PC-9 (cell line): ENCODE results near the gene IL1A. TPM values are rescaled to one million over a fixed set of nuclear protein-coding genes. Genes with fewer than 3 reads are reported as not detected.

Experiments used
- BruUV-seq: library from RNA; stranded (reverse); fragments of 400-500 nt; replicated peaks from 2 replicates; lab custom pipeline; 2021; lab: Mats Ljungman, UMichigan
- CTCF ChIA-PET: fragments of 300-600 bp; sonication (Branson Sonifier 250); formaldehyde crosslinking; loops from one replicate; lab custom pipeline; 2022; ENCODE audit warnings: antibody characterized with exemption; lab: Charles Lee
- POLR2A ChIA-PET: fragments of 300-600 bp; sonication (Branson Sonifier 250); formaldehyde crosslinking; loops from one replicate; lab custom pipeline; 2022; ENCODE audit warnings: antibody characterized with exemption; ENCODE audit not compliant: unreplicated experiment; lab: Charles Lee
- DNase-seq, 2 experiments: peaks; one replicate each; pipeline versions ENCODE4 v3.0.0 to v3.0.0-alpha.2; 2015 to 2022; ENCODE audit warnings: mixed read lengths in 1 of 2
- H2AFZ ChIP-seq: fragments of 200-600 bp; sonication (generic); 2 replicates; pipeline ENCODE4 v1.8.1; 2017; ENCODE audit warnings: antibody characterized with exemption
- H3F3A ChIP-seq: fragments of 200-600 bp; sonication (generic); 2 replicates; pipeline ENCODE4 v1.8.1; 2017; ENCODE audit warnings: antibody characterized with exemption, mild to moderate bottlenecking, low read depth; ENCODE audit not compliant: insufficient read depth
- H3K27ac ChIP-seq: fragments of 200-600 bp; sonication (generic); 2 replicates; pipeline ENCODE4 v1.6.1; 2016; ENCODE audit warnings: mixed run types
- H3K27me3 ChIP-seq: fragments of 200-600 bp; sonication (generic); 2 replicates; pipeline ENCODE4 v1.6.1; 2016; ENCODE audit warnings: low read depth, mixed run types; ENCODE audit not compliant: insufficient read depth
- H3K36me3 ChIP-seq: fragments of 200-600 bp; sonication (generic); 2 replicates; pipeline ENCODE4 v1.6.1; 2016; ENCODE audit warnings: low read depth, mixed run types
- H3K4me1 ChIP-seq: fragments of 200-600 bp; sonication (generic); replicated peaks from 2 replicates; pipeline ENCODE4 v1.6.1; 2016; ENCODE audit warnings: mixed run types; ENCODE audit not compliant: insufficient read depth
- H3K4me2 ChIP-seq: fragments of 200-600 bp; sonication (generic); 2 replicates; pipeline ENCODE4 v1.6.1; 2017; ENCODE audit warnings: mixed run types
- H3K4me3 ChIP-seq: fragments of 200-600 bp; sonication (generic); 2 replicates; pipeline ENCODE4 v1.6.1; 2016; ENCODE audit warnings: mixed run types
- H3K79me2 ChIP-seq: fragments of 200-600 bp; sonication (generic); 2 replicates; pipeline ENCODE4 v1.6.1; 2017; ENCODE audit warnings: low read depth, mixed run types
- H3K9me2 ChIP-seq: fragments of 200-600 bp; sonication (generic); 2 replicates; pipeline ENCODE4 v1.8.1; 2017; ENCODE audit warnings: mild to moderate bottlenecking; ENCODE audit not compliant: insufficient read depth
- H3K9me3 ChIP-seq: fragments of 200-600 bp; sonication (generic); 2 replicates; pipeline ENCODE4 v1.8.1; 2016; ENCODE audit warnings: low read depth; ENCODE audit not compliant: insufficient read depth
- H4K20me1 ChIP-seq: fragments of 200-600 bp; sonication (generic); 2 replicates; pipeline ENCODE4 v1.8.1; 2017; ENCODE audit not compliant: insufficient read depth
- EZH2 ChIP-seq: fragments of 200-600 bp; sonication (generic); IDR thresholded peaks from 2 replicates; pipeline ENCODE4 v1.8.0; 2017; ENCODE audit warnings: antibody characterized with exemption, low read depth
- intact Hi-C: fragments of 100-400 bp; cut with micrococcal nuclease; formaldehyde crosslinking; loops from one replicate; pipeline ENCODE4 v1.10.0; 2022; ENCODE audit not compliant: unreplicated experiment
- total RNA-seq: library from RNA; stranded (reverse); gene quantifications from 2 replicates; pipeline ENCODE4 v1.2.3, GENCODE V29; 2021
- TF ChIP-seq, protein P1 (sequence below): fragments of 200-600 bp; sonication (generic); conservative IDR thresholded peaks from 2 replicates; pipeline ENCODE4 v1.6.1; 2017; ENCODE audit warnings: mixed run types, antibody characterized with exemption, mild to moderate bottlenecking, moderate library complexity

The IL1A gene
- total RNA-seq, 1 experiment from 2014 or later: 0.55 TPM

DNA sequence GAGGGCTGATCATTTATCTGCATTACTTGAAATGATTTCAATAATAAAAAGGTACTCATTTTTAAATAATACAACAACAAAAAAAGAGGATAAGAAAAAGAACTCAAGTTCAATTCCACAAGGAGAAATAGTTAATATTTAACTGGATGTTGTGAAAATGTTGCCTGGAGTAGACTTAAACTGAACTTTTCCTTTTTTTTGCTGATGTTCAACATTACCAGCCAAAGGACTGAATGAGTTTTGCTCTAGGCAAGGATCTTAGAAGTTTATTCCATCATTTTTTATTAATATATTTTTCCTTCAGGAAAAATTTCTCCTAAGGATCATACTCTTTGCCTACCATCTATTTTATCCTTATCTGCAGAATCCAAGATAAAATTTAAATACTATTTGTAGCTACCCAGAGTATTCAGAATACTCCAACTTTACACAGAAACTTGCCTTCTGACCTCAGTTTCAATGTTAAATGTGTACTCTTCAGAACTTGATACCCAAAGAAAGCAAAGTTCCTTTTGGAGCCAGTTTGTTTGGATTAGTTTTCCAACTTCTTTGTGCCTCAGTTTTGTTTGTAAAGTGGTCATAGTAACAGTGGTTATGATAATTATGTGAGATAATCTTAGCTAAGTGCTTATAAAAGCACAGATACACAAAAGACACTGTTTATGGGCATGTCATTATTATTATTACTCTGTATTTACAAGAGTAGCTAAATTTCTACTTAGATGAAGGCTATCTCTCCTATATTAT lies 32.7 kb downstream of the IL1A start:
- Histone ChIP-seq H3K79me2 (no peaks in the 10 kb centered on the region), H3F3A (peaks cover 7% of the 10 kb centered on the region), H3K4me2 (no peak overlapping the region), H3K9me2 (no peaks in the 10 kb centered on the region), H3K36me3 (peaks cover 19% of the 10 kb centered on the region; the same call in 1 of the 2 replicates), H3K9me3 (no peaks in the 10 kb centered on the region), H3K27me3 (no peaks in the 10 kb centered on the region), H4K20me1 (no peaks in the 10 kb centered on the region), H3K4me3 (no peak overlapping the region), H3K27ac (no peak overlapping the region; the same call in 1 of the 2 replicates), H3K4me1 (no peaks in the 10 kb centered on the region), H2AFZ (no peak overlapping the region)
- DNase-seq: no peak
- BruUV-seq: no TSS peak
- ChIA-PET CTCF (interaction anchor here (0.5 to 1.1 kb wide), 3 partner anchors 134 to 190 kb away, joined by 3 to 7 read pairs (median 4); no protein-coding TSS in a partner anchor), POLR2A (interaction anchor here (0.7 to 1.0 kb wide), 2 partner anchors 34 to 366 kb away, joined by 3 read pairs; no protein-coding TSS in a partner anchor)
- no peak for TF ChIP-seq EZH2
- TF ChIP-seq, protein P1, sequence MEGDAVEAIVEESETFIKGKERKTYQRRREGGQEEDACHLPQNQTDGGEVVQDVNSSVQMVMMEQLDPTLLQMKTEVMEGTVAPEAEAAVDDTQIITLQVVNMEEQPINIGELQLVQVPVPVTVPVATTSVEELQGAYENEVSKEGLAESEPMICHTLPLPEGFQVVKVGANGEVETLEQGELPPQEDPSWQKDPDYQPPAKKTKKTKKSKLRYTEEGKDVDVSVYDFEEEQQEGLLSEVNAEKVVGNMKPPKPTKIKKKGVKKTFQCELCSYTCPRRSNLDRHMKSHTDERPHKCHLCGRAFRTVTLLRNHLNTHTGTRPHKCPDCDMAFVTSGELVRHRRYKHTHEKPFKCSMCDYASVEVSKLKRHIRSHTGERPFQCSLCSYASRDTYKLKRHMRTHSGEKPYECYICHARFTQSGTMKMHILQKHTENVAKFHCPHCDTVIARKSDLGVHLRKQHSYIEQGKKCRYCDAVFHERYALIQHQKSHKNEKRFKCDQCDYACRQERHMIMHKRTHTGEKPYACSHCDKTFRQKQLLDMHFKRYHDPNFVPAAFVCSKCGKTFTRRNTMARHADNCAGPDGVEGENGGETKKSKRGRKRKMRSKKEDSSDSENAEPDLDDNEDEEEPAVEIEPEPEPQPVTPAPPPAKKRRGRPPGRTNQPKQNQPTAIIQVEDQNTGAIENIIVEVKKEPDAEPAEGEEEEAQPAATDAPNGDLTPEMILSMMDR: no peak
- intact Hi-C loops: no loop called here

GRCh38 chr2:112750560-112750843 lies 33.8 kb downstream of the IL1A start:
- no peaks in the 10 kb centered on the region for H4K20me1 ChIP-seq
- intact Hi-C loops: no loop called here
- no peak for TF ChIP-seq EZH2
- TF ChIP-seq, protein P1: no peak
- DNase-seq: no peak
- no peaks in the 10 kb centered on the region for H3K9me3 ChIP-seq
- H3K79me2 ChIP-seq: no peaks in the 10 kb centered on the region
- peaks cover 13% of the 10 kb centered on the region; the same call in 1 of the 2 replicates for H3K36me3 ChIP-seq
- ChIA-PET POLR2A (interaction anchor here (0.6 kb wide), 1 partner anchor 139 kb away, joined by 7 read pairs; no protein-coding TSS in a partner anchor), CTCF (interaction anchor here (0.6 to 4.2 kb wide), 4 partner anchors 13 to 191 kb away, joined by 3 to 50 read pairs (median 6); no protein-coding TSS in a partner anchor)
- H3K4me2 ChIP-seq: no peak overlapping the region
- no peak overlapping the region for H2AFZ ChIP-seq
- peaks cover 7% of the 10 kb centered on the region for H3F3A ChIP-seq
- BruUV-seq: TSS peak; percentile 2
- no peaks in the 10 kb centered on the region for H3K4me1 ChIP-seq
- H3K9me2 ChIP-seq: no peaks in the 10 kb centered on the region
- no peak overlapping the region for H3K4me3 ChIP-seq
- no peak overlapping the region for H3K27ac ChIP-seq
- no peaks in the 10 kb centered on the region for H3K27me3 ChIP-seq

DNA sequence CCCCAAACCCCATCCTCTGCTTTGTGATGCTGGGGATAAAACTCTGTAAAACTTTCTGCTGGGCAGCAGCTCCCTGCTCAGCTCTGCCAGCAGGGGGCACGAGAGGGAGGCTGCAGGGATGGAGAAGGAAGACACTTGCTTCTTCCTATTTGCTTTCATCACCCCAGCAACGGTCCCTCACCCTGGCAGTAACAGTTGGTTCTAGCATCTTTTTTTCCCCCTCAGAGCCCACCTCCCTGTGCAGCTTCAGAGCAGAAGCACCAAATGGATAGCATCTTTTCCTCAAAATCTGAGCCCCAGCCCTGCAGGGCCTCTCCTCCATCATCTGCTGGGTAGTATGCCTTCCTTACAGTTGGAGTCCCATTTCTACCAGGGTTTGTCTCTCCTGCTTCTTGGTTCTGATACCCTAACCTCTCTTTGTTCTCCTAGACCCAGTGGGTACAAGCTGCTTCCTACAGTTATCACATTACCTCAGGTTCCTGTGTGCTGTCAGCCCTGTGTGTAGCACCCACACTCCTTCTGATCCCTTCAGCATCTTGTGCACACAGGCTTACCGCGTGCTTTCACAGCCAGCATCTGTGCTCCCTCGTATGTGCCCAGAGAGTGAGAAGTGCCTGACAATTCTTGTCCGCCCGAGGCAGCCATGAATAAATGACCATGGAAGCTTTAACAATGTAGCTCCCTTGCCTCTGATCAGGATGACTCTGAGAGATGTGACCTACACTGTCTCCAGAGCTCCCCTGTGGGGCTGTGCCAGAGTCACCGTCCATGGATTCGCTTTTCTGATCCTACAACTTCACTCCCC lies 34.3 kb downstream of the IL1A start:
- Histone ChIP-seq H3K4me2 (no peak overlapping the region), H4K20me1 (no peaks in the 10 kb centered on the region), H3K4me3 (no peak overlapping the region), H3K9me2 (no peaks in the 10 kb centered on the region), H2AFZ (no peak overlapping the region), H3F3A (peaks cover 7% of the 10 kb centered on the region), H3K27me3 (no peaks in the 10 kb centered on the region), H3K79me2 (no peaks in the 10 kb centered on the region), H3K4me1 (no peaks in the 10 kb centered on the region), H3K36me3 (0 out of 2 replicates have a peak, but pooled peaks cover 10% of the 10 kb centered on the region), H3K27ac (no peak overlapping the region), H3K9me3 (no peaks in the 10 kb centered on the region)
- CTCF ChIA-PET: interaction anchor here (0.6 to 4.2 kb wide), 5 partner anchors 13 to 192 kb away, joined by 3 to 50 read pairs (median 6); no protein-coding TSS in a partner anchor
- TF ChIP-seq, protein P1: peak; percentile 94
- no peak for TF ChIP-seq EZH2
- DNase-seq: peak in 1 of 2 experiments; percentile 70
- intact Hi-C loops: loop anchor here (1.0 to 10.0 kb wide), 4 partner anchors 132 to 645 kb away; no protein-coding TSS in a partner anchor
- POLR2A ChIA-PET: no interaction called here
- BruUV-seq: no TSS peak
